GM21576 (cell line): Measurements from ENCODE around the gene JMJD1C.
A peak's percentile ranks its signal among the peaks of the same experiment; 100 is the strongest.
"Not testable (repeated sequence)": the region's sequence is repeated elsewhere in the genome, so short reads cannot be mapped to it uniquely, and the experiment has no call there.

ENCODE experiments used
- ATAC-seq: cut with Tn5 transposase; IDR thresholded peaks from one replicate; pipeline ENCODE4 v1.9.1; 2021; ENCODE audit warnings: mild to moderate bottlenecking, moderate library complexity; ENCODE audit not compliant: unreplicated experiment

JMJD1C gene

GRCh38 chr10:63262430-63263073, 203.2 kb downstream of the JMJD1C start:
- no peak for ATAC-seq

GRCh38 chr10:63261496-63261895, 204.3 kb downstream of the JMJD1C start:
- ATAC-seq = no peak

GRCh38 chr10:63260860-63261251, 204.9 kb downstream of the JMJD1C start:
- ATAC-seq = no peak

- ATAC-seq = no peak
Observed at GRCh38 chr10:63260103-63260859, 205.5 kb downstream of the JMJD1C start.

- no peak for ATAC-seq
Observed at GRCh38 chr10:63258920-63259678, 206.7 kb downstream of the JMJD1C start.

GRCh38 chr10:63257778-63258177, 208.0 kb downstream of the JMJD1C start:
- no peak for ATAC-seq

GRCh38 chr10:63256009-63256773, 209.6 kb downstream of the JMJD1C start:
- no peak for ATAC-seq

- ATAC-seq = no peak
Observed at GRCh38 chr10:63255316-63255715, 210.5 kb downstream of the JMJD1C start.

- no peak for ATAC-seq
Observed at GRCh38 chr10:63253040-63253439, 212.7 kb downstream of the JMJD1C start.

- no peak for ATAC-seq
Observed at GRCh38 chr10:63252095-63252762, 213.5 kb downstream of the JMJD1C start.

- ATAC-seq = no peak
Observed at GRCh38 chr10:63250032-63250431, 215.7 kb downstream of the JMJD1C start.

GRCh38 chr10:63247771-63248170, 218.0 kb downstream of the JMJD1C start:
- ATAC-seq = no peak

GRCh38 chr10:63246356-63246755, 219.4 kb downstream of the JMJD1C start:
- no peak for ATAC-seq

- no peak for ATAC-seq
Observed at GRCh38 chr10:63241841-63242281, 223.9 kb downstream of the JMJD1C start.

- ATAC-seq = no peak
Observed at GRCh38 chr10:63240807-63241206, 225.0 kb downstream of the JMJD1C start.

- no peak for ATAC-seq
Observed at GRCh38 chr10:63238501-63238900, 227.3 kb downstream of the JMJD1C start.

- no peak for ATAC-seq
Observed at GRCh38 chr10:63237396-63237795, 228.4 kb downstream of the JMJD1C start.

GRCh38 chr10:63236113-63236935, 229.5 kb downstream of the JMJD1C start:
- ATAC-seq = peak; percentile 90

- ATAC-seq = not testable (repeated sequence)
Observed at GRCh38 chr10:63235136-63235535, 230.6 kb downstream of the JMJD1C start.

- no peak for ATAC-seq
Observed at GRCh38 chr10:63229161-63229560, 236.6 kb downstream of the JMJD1C start.
